ENCODE data around the gene ARHGAP36. TPM values are rescaled to one million over a fixed set of nuclear protein-coding genes. Genes with fewer than 3 reads are reported as not detected.

ARHGAP36 gene
- not detected for total RNA-seq
- polyA plus RNA-seq (2013, experiment 1 of 2), result not detected
- 8.0 TPM for polyA plus RNA-seq (2013, experiment 2 of 2)
- 0 to 0.08 (median 0) reads per million in 172 experiments for total RNA-seq

DNA sequence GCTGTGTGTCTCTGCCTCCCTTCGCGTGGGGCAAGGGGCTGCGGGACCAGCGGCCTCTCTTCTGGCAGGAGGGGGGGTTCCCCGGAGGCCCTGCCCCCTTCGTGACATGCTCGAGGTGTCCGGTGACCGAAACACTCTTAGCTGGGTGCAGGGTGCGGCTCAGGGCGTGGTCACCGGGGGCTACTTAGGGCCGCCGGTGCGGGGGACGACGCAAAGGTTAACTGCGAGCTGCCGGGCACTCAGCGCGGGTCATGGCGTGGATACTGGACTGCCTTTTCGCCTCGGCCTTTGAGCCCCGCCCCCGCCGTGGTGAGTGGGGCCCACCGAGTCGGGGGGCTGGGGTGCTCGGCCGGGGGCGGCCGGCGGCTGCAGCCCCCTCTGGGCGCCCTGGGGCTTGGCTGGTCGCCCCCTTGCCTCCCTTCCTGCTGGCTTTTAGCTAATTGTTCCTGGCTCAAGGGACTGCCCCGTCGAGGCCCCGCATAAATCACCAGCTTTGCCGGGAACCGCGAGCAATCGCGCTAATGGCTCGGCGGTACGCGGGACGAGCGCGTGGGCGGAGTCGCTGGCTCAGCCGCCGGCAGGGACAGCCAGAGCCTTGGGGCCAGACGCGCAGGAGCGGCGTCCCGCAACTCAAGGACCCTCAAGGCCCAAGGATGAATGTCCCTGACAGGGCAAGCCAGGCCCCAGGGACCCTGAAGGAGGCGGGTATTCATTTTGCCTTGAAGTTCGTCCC is at the start of gene ARHGAP36:
Gene ARHGAP36 (plus strand): TSS at position 211 of the 733 bp plus-strand sequence. CDS start 23,320 bp downstream, outside the sequence.
- peaks cover 40% of the 10 kb centered on the region for H3K27me3 Mint-ChIP-seq
- peaks cover 0 to 5% of the 10 kb centered on the region in 2 experiments for H3K9me3 ChIP-seq (ENCODE audit: control insufficient read depth in 1 of 2, insufficient read depth in 1 of 2, low read length in 2 of 2)
- ChIA-PET CTCF (no interaction called here), POLR2A (no interaction called here)
- no peaks in the 10 kb centered on the region for H3K36me3 Mint-ChIP-seq (ENCODE audit: low read depth)
- no peaks in the 10 kb centered on the region for H3K4me1 Mint-ChIP-seq (ENCODE audit: low read depth)
- no peak for ATAC-seq (ENCODE audit: poor library complexity)
- H3K27ac Mint-ChIP-seq, result no peak within 1 kb of the TSS
- intact Hi-C loops (cut with DNase I, micrococcal nuclease), result no loop called here
- no peaks in the 10 kb centered on the region for H3K9me3 Mint-ChIP-seq
- no peak for DNase-seq
- H3K27ac ChIP-seq (ENCODE audit: low read depth in 1 of 2, low read length in 2 of 2), result no peak within 1 kb of the TSS
- no peaks in the 10 kb centered on the region for H3K36me3 ChIP-seq (ENCODE audit: insufficient read depth, low read length)
- H3K4me3 ChIP-seq (ENCODE audit: low read length), result no peak within 1 kb of the TSS
- H3K4me3 Mint-ChIP-seq, result no peak within 1 kb of the TSS
- H3K4me1 ChIP-seq (ENCODE audit: insufficient read depth, low read length), result no peaks in the 10 kb centered on the region
- no peak for TF ChIP-seq CTCF (IDR thresholded peaks at IDR 0.05)
- H3K27me3 ChIP-seq (ENCODE audit: control insufficient read depth in 1 of 2, insufficient read depth in 2 of 2, low read length in 2 of 2), result peaks cover 13 to 38% of the 10 kb centered on the region in 2 experiments

DNA sequence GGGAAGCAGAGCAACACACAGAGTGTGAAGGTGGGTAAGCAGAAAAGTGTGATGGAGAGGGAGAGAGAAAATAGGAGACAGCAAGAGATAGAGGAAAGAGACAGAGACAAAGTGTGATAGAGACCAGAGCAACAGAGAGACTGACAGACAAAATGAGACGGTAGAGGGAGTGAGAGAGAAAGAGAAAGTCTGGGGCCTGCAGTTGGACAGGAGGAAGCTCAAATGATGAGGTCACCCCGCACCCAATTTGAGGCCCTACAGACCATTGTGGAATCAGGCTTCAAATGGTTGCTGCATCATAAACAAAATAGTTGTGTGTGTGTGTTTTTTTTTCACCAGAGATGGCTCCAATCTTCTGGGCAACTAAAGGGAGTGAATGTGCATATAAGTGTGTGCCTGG is 48.0 kb upstream of the ARHGAP36 start:
- DNase-seq, result no peak
- H3K27ac ChIP-seq (ENCODE audit: low read depth in 1 of 2, low read length in 2 of 2), result no peak overlapping the region
- Mint-ChIP-seq H3K4me3 (no peak overlapping the region), H3K27me3 (peaks cover 12% of the 10 kb centered on the region), H3K27ac (no peak overlapping the region), H3K9me3 (no peaks in the 10 kb centered on the region), H3K36me3 (ENCODE audit: low read depth) (no peaks in the 10 kb centered on the region), H3K4me1 (ENCODE audit: low read depth) (no peaks in the 10 kb centered on the region)
- H3K4me3 ChIP-seq (ENCODE audit: low read length), result no peak overlapping the region
- peaks cover 0 to 4% of the 10 kb centered on the region in 2 experiments for H3K27me3 ChIP-seq (ENCODE audit: control insufficient read depth in 1 of 2, insufficient read depth in 2 of 2, low read length in 2 of 2)
- CTCF ChIA-PET, result interaction anchor here (0.6 kb wide), 1 partner anchor 171 kb away, joined by 3 read pairs; no protein-coding TSS in a partner anchor
- no peaks in the 10 kb centered on the region for H3K36me3 ChIP-seq (ENCODE audit: insufficient read depth, low read length)
- POLR2A ChIA-PET, result no interaction called here
- intact Hi-C loops (cut with DNase I, micrococcal nuclease), result no loop called here
- H3K4me1 ChIP-seq (ENCODE audit: insufficient read depth, low read length), result no peaks in the 10 kb centered on the region
- ATAC-seq (ENCODE audit: poor library complexity), result no peak
- TF ChIP-seq CTCF (IDR thresholded peaks at IDR 0.05), result no peak
- no peaks in the 10 kb centered on the region for H3K9me3 ChIP-seq (ENCODE audit: control insufficient read depth in 1 of 2, insufficient read depth in 1 of 2, low read length in 2 of 2)

GRCh38 chrX:131025336-131025735 is 32.8 kb upstream of the ARHGAP36 start:
- CTCF ChIA-PET, result no interaction called here
- H3K9me3 Mint-ChIP-seq, result peaks cover 5% of the 10 kb centered on the region
- peaks cover 0 to 22% of the 10 kb centered on the region in 2 experiments for H3K27me3 ChIP-seq (ENCODE audit: control insufficient read depth in 1 of 2, insufficient read depth in 2 of 2, low read length in 2 of 2)
- no peak overlapping the region for H3K4me3 ChIP-seq (ENCODE audit: low read length)
- no peaks in the 10 kb centered on the region for H3K36me3 Mint-ChIP-seq (ENCODE audit: low read depth)
- no peaks in the 10 kb centered on the region for H3K4me1 Mint-ChIP-seq (ENCODE audit: low read depth)
- no peak for TF ChIP-seq CTCF (IDR thresholded peaks at IDR 0.05)
- ATAC-seq (ENCODE audit: poor library complexity) (no peak), DNase-seq (no peak)
- H3K27ac ChIP-seq (ENCODE audit: low read depth in 1 of 2, low read length in 2 of 2), result no peak overlapping the region
- intact Hi-C loops (cut with DNase I, micrococcal nuclease), result no loop called here
- POLR2A ChIA-PET, result no interaction called here
- H3K36me3 ChIP-seq (ENCODE audit: insufficient read depth, low read length), result no peaks in the 10 kb centered on the region
- no peak overlapping the region for H3K4me3 Mint-ChIP-seq
- H3K27ac Mint-ChIP-seq, result no peak overlapping the region
- no peaks in the 10 kb centered on the region for H3K4me1 ChIP-seq (ENCODE audit: insufficient read depth, low read length)
- no peaks in the 10 kb centered on the region for H3K9me3 ChIP-seq (ENCODE audit: control insufficient read depth in 1 of 2, insufficient read depth in 1 of 2, low read length in 2 of 2)
- peaks cover 24% of the 10 kb centered on the region for H3K27me3 Mint-ChIP-seq
